ENCODE data around the gene C10orf71. TPM values are rescaled to one million over a fixed set of nuclear protein-coding genes. Genes with fewer than 3 reads are reported as not detected.

C10orf71 gene
- total RNA-seq, 1 donor from 2014 or later, result not detected

- no peak for TF ChIP-seq CTCF (IDR thresholded peaks at IDR 0.05; ENCODE audit: insufficient read depth, low read length, poor library complexity, severe bottlenecking)
- Histone ChIP-seq H3K4me3 (ENCODE audit: low read depth, low read length) (no peak overlapping the region), H3K27me3 (ENCODE audit: control insufficient read depth, insufficient read depth, low read length) (peaks cover 2% of the 10 kb centered on the region), H3K36me3 (ENCODE audit: control insufficient read depth, insufficient read depth, low read length) (no peaks in the 10 kb centered on the region)
- DNase-seq (ENCODE audit: low read depth), result no peak
These were observed 22.4 kb upstream of the C10orf71 start for GRCh38 chr10:49276596-49276995.

- H3K4me3 ChIP-seq (ENCODE audit: low read depth, low read length), result no peak overlapping the region
- H3K27me3 ChIP-seq (ENCODE audit: control insufficient read depth, insufficient read depth, low read length), result peaks cover 3% of the 10 kb centered on the region
- no peak for DNase-seq (ENCODE audit: low read depth)
- no peak for TF ChIP-seq CTCF (IDR thresholded peaks at IDR 0.05; ENCODE audit: insufficient read depth, low read length, poor library complexity, severe bottlenecking)
- no peaks in the 10 kb centered on the region for H3K36me3 ChIP-seq (ENCODE audit: control insufficient read depth, insufficient read depth, low read length)
These were observed 21.0 kb upstream of the C10orf71 start for GRCh38 chr10:49277973-49278372.

GRCh38 chr10:49278497-49278981 lies 20.4 kb upstream of the C10orf71 start:
- no peak overlapping the region for H3K4me3 ChIP-seq (ENCODE audit: low read depth, low read length)
- no peaks in the 10 kb centered on the region for H3K36me3 ChIP-seq (ENCODE audit: control insufficient read depth, insufficient read depth, low read length)
- no peak for DNase-seq (ENCODE audit: low read depth)
- TF ChIP-seq CTCF (IDR thresholded peaks at IDR 0.05; ENCODE audit: insufficient read depth, low read length, poor library complexity, severe bottlenecking), result no peak
- peaks cover 3% of the 10 kb centered on the region for H3K27me3 ChIP-seq (ENCODE audit: control insufficient read depth, insufficient read depth, low read length)

GRCh38 chr10:49279015-49279880 lies 19.7 kb upstream of the C10orf71 start:
- peaks cover 4% of the 10 kb centered on the region for H3K27me3 ChIP-seq (ENCODE audit: control insufficient read depth, insufficient read depth, low read length)
- H3K4me3 ChIP-seq (ENCODE audit: low read depth, low read length), result no peak overlapping the region
- H3K36me3 ChIP-seq (ENCODE audit: control insufficient read depth, insufficient read depth, low read length), result no peaks in the 10 kb centered on the region
- no peak for TF ChIP-seq CTCF (IDR thresholded peaks at IDR 0.05; ENCODE audit: insufficient read depth, low read length, poor library complexity, severe bottlenecking)
- DNase-seq (ENCODE audit: low read depth), result no peak

GRCh38 chr10:49280001-49280408 lies 19.0 kb upstream of the C10orf71 start:
- no peak for DNase-seq (ENCODE audit: low read depth)
- no peak for TF ChIP-seq CTCF (IDR thresholded peaks at IDR 0.05; ENCODE audit: insufficient read depth, low read length, poor library complexity, severe bottlenecking)
- H3K27me3 ChIP-seq (ENCODE audit: control insufficient read depth, insufficient read depth, low read length), result peaks cover 7% of the 10 kb centered on the region

More at GRCh38 chr10:49280001-49280408, 19.0 kb upstream of the C10orf71 start:
- Histone ChIP-seq H3K4me3 (ENCODE audit: low read depth, low read length) (no peak overlapping the region), H3K36me3 (ENCODE audit: control insufficient read depth, insufficient read depth, low read length) (no peaks in the 10 kb centered on the region)

Data from kidney epithelial cell (primary cell).